Endodermal cell (in vitro differentiated cells): ENCODE data around the gene SYNGR1. TPM values are rescaled to one million over a fixed set of nuclear protein-coding genes. Genes with fewer than 3 reads are reported as not detected.

Source experiments
- DNase-seq: peaks from one replicate; pipeline ENCODE4 v3.0.0-alpha.2; 2017
- H3K27ac ChIP-seq: 2 replicates; pipeline ENCODE4 v1.5.1; 2013; ENCODE audit warnings: mild to moderate bottlenecking, low read depth, low read length, moderate library complexity
- H3K27me3 ChIP-seq: 2 replicates; pipeline ENCODE4 v1.6.1; 2013; ENCODE audit warnings: mild to moderate bottlenecking, low read length, moderate library complexity; ENCODE audit not compliant: insufficient read depth, control insufficient read depth, poor library complexity, severe bottlenecking
- H3K36me3 ChIP-seq: 2 replicates; pipeline ENCODE4 v1.7.0; 2013; ENCODE audit warnings: mild to moderate bottlenecking, low read length, moderate library complexity; ENCODE audit not compliant: control insufficient read depth, insufficient read depth
- H3K4me1 ChIP-seq: one replicate; pipeline ENCODE4 v1.7.0; 2013; ENCODE audit warnings: low read length; ENCODE audit not compliant: control insufficient read depth, insufficient read depth
- H3K4me3 ChIP-seq: 2 replicates; pipeline ENCODE4 v1.5.1; 2013; ENCODE audit warnings: mild to moderate bottlenecking, low read length, moderate library complexity
- H3K9ac ChIP-seq: 2 replicates; pipeline ENCODE4 v1.6.1; 2013; ENCODE audit warnings: mild to moderate bottlenecking, low read length, moderate library complexity; ENCODE audit not compliant: poor library complexity, severe bottlenecking; ENCODE audit errors: extremely low read depth
- H3K9me3 ChIP-seq: 2 replicates; pipeline ENCODE4 v1.6.1; 2013; ENCODE audit warnings: mild to moderate bottlenecking, low read length, moderate library complexity; ENCODE audit not compliant: control insufficient read depth
- H3K27ac Mint-ChIP-seq: 2 replicates; pipeline ENCODE4 v1.8.0; 2020; ENCODE audit warnings: mixed read lengths
- H3K27me3 Mint-ChIP-seq: 2 replicates; pipeline ENCODE4 v1.8.0; 2021; ENCODE audit warnings: mild to moderate bottlenecking, mixed read lengths; ENCODE audit not compliant: insufficient read depth
- H3K36me3 Mint-ChIP-seq: 2 replicates; pipeline ENCODE4 v1.8.0; 2020; ENCODE audit warnings: low read depth, mixed read lengths
- H3K4me1 Mint-ChIP-seq: 2 replicates; pipeline ENCODE4 v1.8.0; 2020; ENCODE audit warnings: mixed read lengths
- H3K4me3 Mint-ChIP-seq: 2 replicates; pipeline ENCODE4 v1.8.0; 2020; ENCODE audit warnings: mild to moderate bottlenecking, moderate library complexity, mixed read lengths
- H3K9me3 Mint-ChIP-seq: 2 replicates; pipeline ENCODE4 v1.8.0; 2020; ENCODE audit warnings: mild to moderate bottlenecking, mixed read lengths
- CTCF ChIP-seq: fragments of 200-600 bp; sonication (generic); conservative IDR thresholded peaks from 2 replicates; pipeline ENCODE4 v1.5.0; 2021; ENCODE audit warnings: antibody characterized with exemption, mild to moderate bottlenecking
- WGBS, 2 experiments: methylation state at CpG; one replicate each; pipeline versions ENCODE4 v1.1.5 to v1.1.7; 2013; ENCODE audit warnings: missing lambda C conversion rate in 2 of 2, mixed read lengths in 1 of 2; ENCODE audit not compliant: insufficient coverage in 1 of 2, insufficient read length in 1 of 2; 5-methylcytosine and 5-hydroxymethylcytosine counted together
- total RNA-seq, 2 donors: library from RNA; stranded (reverse); fragmentation: NEBNext Ultra II Directional in 1 of 2; extraction: Animal tissue kit (Norgen Biotek cat#: 25700) in 1 of 2; gene quantifications; 2 replicates in 1 of 2; 3 replicates in 1 of 2; pipeline ENCODE4 v1.2.1, GENCODE V29; 2021

SYNGR1 gene
- total RNA-seq, 2 donors from 2014 or later, result 19.0 to 36.3 TPM

- Histone ChIP-seq H3K9me3 (no peaks in the 10 kb centered on the region), H3K27ac (no peak overlapping the region), H3K4me3 (no peak overlapping the region), H3K36me3 (peaks cover 37% of the 10 kb centered on the region), H3K4me1 (no peaks in the 10 kb centered on the region), H3K9ac (no peak overlapping the region), H3K27me3 (no peaks in the 10 kb centered on the region)
- Mint-ChIP-seq H3K27ac (no peak overlapping the region), H3K27me3 (no peaks in the 10 kb centered on the region), H3K9me3 (no peaks in the 10 kb centered on the region), H3K36me3 (peaks cover 49% of the 10 kb centered on the region), H3K4me3 (no peak overlapping the region), H3K4me1 (no peaks in the 10 kb centered on the region)
- no peak for TF ChIP-seq CTCF
- no peak for DNase-seq
- 89 to 100% methylated on average over 3 to 5 of the region's 5 CpGs for WGBS, 2 experiments
Observed at GRCh38 chr22:39419911-39420310, 70.1 kb downstream of the SYNGR1 start.

- Histone ChIP-seq H3K9ac (no peak overlapping the region), H3K27me3 (no peaks in the 10 kb centered on the region), H3K4me1 (no peaks in the 10 kb centered on the region), H3K36me3 (peaks cover 41% of the 10 kb centered on the region), H3K27ac (no peak overlapping the region), H3K4me3 (no peak overlapping the region), H3K9me3 (no peaks in the 10 kb centered on the region)
- 96 to 97% methylated on average over 6 to 11 of the region's 11 CpGs for WGBS, 2 experiments
- Mint-ChIP-seq H3K27me3 (no peaks in the 10 kb centered on the region), H3K4me1 (no peaks in the 10 kb centered on the region), H3K36me3 (peaks cover 54% of the 10 kb centered on the region), H3K9me3 (no peaks in the 10 kb centered on the region), H3K4me3 (no peak overlapping the region), H3K27ac (no peak overlapping the region)
- TF ChIP-seq CTCF, result no peak
- DNase-seq, result no peak
Observed at GRCh38 chr22:39421691-39422090, 71.9 kb downstream of the SYNGR1 start.

GRCh38 chr22:39422101-39422500 lies 72.3 kb downstream of the SYNGR1 start:
- no peak overlapping the region for H3K27ac Mint-ChIP-seq
- peaks cover 58% of the 10 kb centered on the region for H3K36me3 Mint-ChIP-seq
- H3K27me3 Mint-ChIP-seq, result no peaks in the 10 kb centered on the region
- TF ChIP-seq CTCF, result no peak
- H3K9me3 Mint-ChIP-seq, result no peaks in the 10 kb centered on the region
- no peak overlapping the region for H3K4me3 ChIP-seq
- whole genome bisulfite sequencing, 2 experiments, result 84 to 95% methylated on average over 4 to 7 of the region's 7 CpGs
- no peaks in the 10 kb centered on the region for H3K4me1 Mint-ChIP-seq
- no peak overlapping the region for H3K4me3 Mint-ChIP-seq
- DNase-seq, result no peak
- no peaks in the 10 kb centered on the region for H3K4me1 ChIP-seq
- no peak overlapping the region for H3K27ac ChIP-seq
- H3K9me3 ChIP-seq, result no peaks in the 10 kb centered on the region
- H3K9ac ChIP-seq, result no peak overlapping the region
- H3K36me3 ChIP-seq, result peaks cover 41% of the 10 kb centered on the region
- H3K27me3 ChIP-seq, result no peaks in the 10 kb centered on the region
